ENCODE results near the gene CCNJL. TPM values are rescaled to one million over a fixed set of nuclear protein-coding genes. Genes with fewer than 3 reads are reported as not detected.

CCNJL gene
- polyA plus RNA-seq, 1 donor (not counting 4 experiments of a cell fraction or from before 2014, with no cell fraction given) = 1.6 TPM

DNA sequence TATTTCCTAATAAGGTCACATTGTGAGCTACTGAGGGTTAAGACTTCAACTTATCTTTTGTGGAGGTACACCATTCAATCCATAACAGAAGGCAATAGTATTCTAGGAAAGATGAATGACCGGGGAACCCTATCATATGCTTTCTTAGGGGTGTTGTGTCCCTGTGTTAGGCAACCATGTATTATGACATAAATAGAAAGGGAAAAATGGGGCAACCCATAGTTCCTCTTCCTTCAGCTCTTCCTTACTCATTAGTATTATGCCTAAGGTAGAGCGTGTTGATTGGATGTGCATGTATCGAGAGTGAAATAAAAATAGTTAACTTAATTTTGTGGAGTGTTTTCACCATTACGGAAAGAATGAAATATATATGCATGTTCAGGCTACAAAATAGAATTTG, 6.0 kb upstream of the CCNJL start:
- Histone ChIP-seq H3K79me2 (ENCODE audit: control insufficient read depth, insufficient read depth, low read length) (no peaks in the 10 kb centered on the region), H3K4me2 (ENCODE audit: control insufficient read depth, extremely low read depth, insufficient read depth, low read depth, low read length) (no peak overlapping the region), H3K4me1 (ENCODE audit: control insufficient read depth, extremely low read depth, insufficient read depth, low read length) (peaks cover 12% of the 10 kb centered on the region), H3K27me3 (ENCODE audit: control insufficient read depth, extremely low read depth, insufficient read depth, low read length) (no peaks in the 10 kb centered on the region), H3K27ac (ENCODE audit: control insufficient read depth, insufficient read depth, low read length) (no peak overlapping the region), H3K9me3 (ENCODE audit: control insufficient read depth, low read depth, low read length) (no peaks in the 10 kb centered on the region), H3K4me3 (ENCODE audit: control insufficient read depth in 2 of 3, extremely low read depth in 1 of 3, insufficient read depth in 2 of 3, low read depth in 1 of 3, low read length in 3 of 3) (no peak overlapping the region), H3K9me1 (ENCODE audit: control insufficient read depth, extremely low read depth, insufficient read depth, low read length) (no peaks in the 10 kb centered on the region), H4K20me1 (ENCODE audit: control insufficient read depth, extremely low read depth, insufficient read depth, low read length) (no peaks in the 10 kb centered on the region), H2AFZ (ENCODE audit: control insufficient read depth, low read length) (no peak overlapping the region), H3K36me3 (ENCODE audit: control insufficient read depth in 2 of 2, extremely low read depth in 1 of 2, insufficient read depth in 2 of 2, low read length in 2 of 2) (no peaks in the 10 kb centered on the region), H3K9ac (ENCODE audit: control insufficient read depth, extremely low read depth, insufficient read depth, low read length) (no peak overlapping the region)
- DNase-seq (ENCODE audit: low read depth, low spot score) = no peak
- TF ChIP-seq, protein P1, sequence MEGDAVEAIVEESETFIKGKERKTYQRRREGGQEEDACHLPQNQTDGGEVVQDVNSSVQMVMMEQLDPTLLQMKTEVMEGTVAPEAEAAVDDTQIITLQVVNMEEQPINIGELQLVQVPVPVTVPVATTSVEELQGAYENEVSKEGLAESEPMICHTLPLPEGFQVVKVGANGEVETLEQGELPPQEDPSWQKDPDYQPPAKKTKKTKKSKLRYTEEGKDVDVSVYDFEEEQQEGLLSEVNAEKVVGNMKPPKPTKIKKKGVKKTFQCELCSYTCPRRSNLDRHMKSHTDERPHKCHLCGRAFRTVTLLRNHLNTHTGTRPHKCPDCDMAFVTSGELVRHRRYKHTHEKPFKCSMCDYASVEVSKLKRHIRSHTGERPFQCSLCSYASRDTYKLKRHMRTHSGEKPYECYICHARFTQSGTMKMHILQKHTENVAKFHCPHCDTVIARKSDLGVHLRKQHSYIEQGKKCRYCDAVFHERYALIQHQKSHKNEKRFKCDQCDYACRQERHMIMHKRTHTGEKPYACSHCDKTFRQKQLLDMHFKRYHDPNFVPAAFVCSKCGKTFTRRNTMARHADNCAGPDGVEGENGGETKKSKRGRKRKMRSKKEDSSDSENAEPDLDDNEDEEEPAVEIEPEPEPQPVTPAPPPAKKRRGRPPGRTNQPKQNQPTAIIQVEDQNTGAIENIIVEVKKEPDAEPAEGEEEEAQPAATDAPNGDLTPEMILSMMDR (optimal IDR thresholded peaks at IDR 0.05 in 1 of 3, IDR thresholded peaks at IDR 0.05 in 1 of 3, conservative IDR thresholded peaks at IDR 0.05 in 1 of 3; ENCODE audit: extremely low read depth in 1 of 3, insufficient read depth in 2 of 3, low read length in 3 of 3) = no peak
- no peak for TF ChIP-seq EZH2 (IDR thresholded peaks at IDR 0.05; ENCODE audit: low read length)
- no peak for FAIRE-seq
- dilution Hi-C loops (cut with MboI; ENCODE audit: extremely low pct_ligation_motif_present, low sequenced_read_pairs) = no loop called here

DNA sequence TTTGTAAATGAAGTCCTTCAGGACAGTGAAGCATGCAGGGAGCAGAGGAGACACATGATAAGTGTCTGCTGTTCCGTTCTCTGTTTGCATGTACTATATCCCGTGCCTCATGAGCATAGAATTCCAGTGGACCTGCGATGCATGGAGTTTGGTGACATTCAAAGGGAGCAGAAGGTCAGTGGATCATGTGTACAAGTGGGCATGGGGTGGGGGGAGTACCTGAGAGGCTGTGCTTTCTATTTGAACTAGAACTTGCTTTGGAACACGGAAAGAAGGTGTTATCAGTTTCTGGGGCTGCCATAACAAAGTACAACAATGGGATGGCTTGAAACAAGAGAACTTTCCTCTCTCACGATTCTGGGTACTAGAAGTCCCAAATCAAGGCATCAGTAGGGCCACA, 5.1 kb upstream of the CCNJL start:
- no peak overlapping the region for H3K4me2 ChIP-seq (ENCODE audit: control insufficient read depth, extremely low read depth, insufficient read depth, low read depth, low read length)
- H3K36me3 ChIP-seq (ENCODE audit: control insufficient read depth in 2 of 2, extremely low read depth in 1 of 2, insufficient read depth in 2 of 2, low read length in 2 of 2) = no peaks in the 10 kb centered on the region
- no peak for FAIRE-seq
- H4K20me1 ChIP-seq (ENCODE audit: control insufficient read depth, extremely low read depth, insufficient read depth, low read length) = no peaks in the 10 kb centered on the region
- DNase-seq (ENCODE audit: low read depth, low spot score) = no peak
- H3K27me3 ChIP-seq (ENCODE audit: control insufficient read depth, extremely low read depth, insufficient read depth, low read length) = peaks cover 6% of the 10 kb centered on the region
- H3K9me1 ChIP-seq (ENCODE audit: control insufficient read depth, extremely low read depth, insufficient read depth, low read length) = no peaks in the 10 kb centered on the region
- dilution Hi-C loops (cut with MboI; ENCODE audit: extremely low pct_ligation_motif_present, low sequenced_read_pairs) = no loop called here
- no peaks in the 10 kb centered on the region for H3K9me3 ChIP-seq (ENCODE audit: control insufficient read depth, low read depth, low read length)
- H3K4me1 ChIP-seq (ENCODE audit: control insufficient read depth, extremely low read depth, insufficient read depth, low read length) = peaks cover 12% of the 10 kb centered on the region
- H3K79me2 ChIP-seq (ENCODE audit: control insufficient read depth, insufficient read depth, low read length) = no peaks in the 10 kb centered on the region
- H2AFZ ChIP-seq (ENCODE audit: control insufficient read depth, low read length) = no peak overlapping the region
- no peak overlapping the region for H3K9ac ChIP-seq (ENCODE audit: control insufficient read depth, extremely low read depth, insufficient read depth, low read length)
- H3K4me3 ChIP-seq (ENCODE audit: control insufficient read depth in 2 of 3, extremely low read depth in 1 of 3, insufficient read depth in 2 of 3, low read depth in 1 of 3, low read length in 3 of 3) = no peak overlapping the region
- H3K27ac ChIP-seq (ENCODE audit: control insufficient read depth, insufficient read depth, low read length) = no peak overlapping the region
- no peak for TF ChIP-seq EZH2 (IDR thresholded peaks at IDR 0.05; ENCODE audit: low read length)
- TF ChIP-seq, protein P1 (optimal IDR thresholded peaks at IDR 0.05 in 1 of 3, IDR thresholded peaks at IDR 0.05 in 1 of 3, conservative IDR thresholded peaks at IDR 0.05 in 1 of 3; ENCODE audit: extremely low read depth in 1 of 3, insufficient read depth in 2 of 3, low read length in 3 of 3) = no peak

Data from keratinocyte (primary cell).